Activated naive CD8-positive, alpha-beta T cell treated with anti-CD3 and anti-CD28 coated beads for 36 hours (primary cell): Measurements from ENCODE around the gene MST1. TPM values are rescaled to one million over a fixed set of nuclear protein-coding genes. Genes with fewer than 3 reads are reported as not detected.

Source experiments
- DNase-seq: peaks from one replicate; pipeline ENCODE4 v3.0.0; 2021
- H3K27ac Mint-ChIP-seq: one replicate; pipeline ENCODE4 v1.8.0; 2022; ENCODE audit warnings: mild to moderate bottlenecking, moderate library complexity, mixed read lengths
- H3K27me3 Mint-ChIP-seq: one replicate; pipeline ENCODE4 v1.8.0; 2022; ENCODE audit warnings: mild to moderate bottlenecking, mixed read lengths
- H3K36me3 Mint-ChIP-seq: one replicate; pipeline ENCODE4 v1.8.0; 2021; ENCODE audit warnings: mild to moderate bottlenecking, mixed read lengths
- H3K4me1 Mint-ChIP-seq: one replicate; pipeline ENCODE4 v1.8.0; 2021; ENCODE audit warnings: mixed read lengths
- H3K4me3 Mint-ChIP-seq: one replicate; pipeline ENCODE4 v1.8.0; 2022; ENCODE audit warnings: mild to moderate bottlenecking, moderate library complexity, mixed read lengths
- H3K9me3 Mint-ChIP-seq: one replicate; pipeline ENCODE4 v1.8.0; 2022; ENCODE audit warnings: mixed read lengths
- total RNA-seq, 2 experiments: library from RNA; stranded (reverse); gene quantifications; one replicate each; pipeline ENCODE4 v1.2.3, GENCODE V29; 2021

Gene MST1
- 1 to 10 TPM; 6.7 to 8.4 TPM for total RNA-seq

DNA sequence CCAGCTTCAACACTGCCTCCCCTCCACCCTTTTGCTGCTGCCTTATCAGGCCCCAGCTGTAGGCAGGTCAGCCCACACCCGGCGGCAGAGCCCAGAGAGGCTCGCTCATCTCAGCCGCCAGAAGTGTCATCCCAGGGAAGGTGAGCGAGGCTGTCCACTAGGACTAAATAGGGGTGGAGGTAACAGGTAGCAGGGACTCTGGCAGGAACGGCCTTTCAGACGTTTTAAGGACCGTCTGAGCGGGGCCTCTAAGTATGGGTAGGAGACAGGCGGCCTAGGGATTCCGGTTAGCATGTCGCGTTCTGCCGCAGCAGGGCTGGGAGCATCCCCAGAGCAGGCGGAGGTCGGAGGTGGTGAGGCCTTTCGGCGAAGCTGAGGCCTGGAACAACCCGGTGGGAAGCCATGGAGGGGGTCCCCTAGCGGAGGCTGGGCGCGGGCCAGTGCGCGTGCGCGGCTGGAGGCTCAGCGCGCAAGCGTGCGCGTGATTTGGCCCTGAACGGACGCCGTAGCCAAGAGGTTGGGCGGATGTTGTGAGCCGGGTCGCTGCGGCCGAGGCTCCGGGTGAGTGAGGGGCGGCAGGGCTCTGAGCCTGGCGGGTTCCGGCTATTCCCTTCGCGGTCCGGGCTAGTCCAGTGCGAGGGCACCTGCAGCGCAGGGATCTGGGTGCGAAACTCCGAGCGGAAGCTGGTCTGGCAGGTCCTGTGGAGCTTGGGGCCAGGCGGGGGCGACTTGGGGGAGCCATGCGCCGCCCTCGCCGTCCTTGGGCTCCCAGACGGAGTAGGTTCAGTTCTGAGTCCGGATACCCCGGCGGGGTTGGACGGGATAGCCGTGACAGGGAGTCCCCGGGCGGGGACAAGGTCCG, at the start of gene MST1, which contains the start of gene RNF123:
Gene MST1 (minus strand): TSS at position 429 of the 862 bp plus-strand sequence. CDS start 783 bp downstream, outside the sequence.
Gene RNF123 (plus strand): TSS at position 512 of the 862 bp plus-strand sequence. CDS start 1,609 bp downstream, outside the sequence.
- Mint-ChIP-seq H3K4me3 (peak within 1 kb of the TSS; percentile 98), H3K27me3 (peaks cover 4% of the 10 kb centered on the region), H3K4me1 (peaks cover 23% of the 10 kb centered on the region), H3K9me3 (no peaks in the 10 kb centered on the region), H3K27ac (peak within 1 kb of the TSS; percentile 90), H3K36me3 (no peaks in the 10 kb centered on the region)
- peak; percentile 94 for DNase-seq

DNA sequence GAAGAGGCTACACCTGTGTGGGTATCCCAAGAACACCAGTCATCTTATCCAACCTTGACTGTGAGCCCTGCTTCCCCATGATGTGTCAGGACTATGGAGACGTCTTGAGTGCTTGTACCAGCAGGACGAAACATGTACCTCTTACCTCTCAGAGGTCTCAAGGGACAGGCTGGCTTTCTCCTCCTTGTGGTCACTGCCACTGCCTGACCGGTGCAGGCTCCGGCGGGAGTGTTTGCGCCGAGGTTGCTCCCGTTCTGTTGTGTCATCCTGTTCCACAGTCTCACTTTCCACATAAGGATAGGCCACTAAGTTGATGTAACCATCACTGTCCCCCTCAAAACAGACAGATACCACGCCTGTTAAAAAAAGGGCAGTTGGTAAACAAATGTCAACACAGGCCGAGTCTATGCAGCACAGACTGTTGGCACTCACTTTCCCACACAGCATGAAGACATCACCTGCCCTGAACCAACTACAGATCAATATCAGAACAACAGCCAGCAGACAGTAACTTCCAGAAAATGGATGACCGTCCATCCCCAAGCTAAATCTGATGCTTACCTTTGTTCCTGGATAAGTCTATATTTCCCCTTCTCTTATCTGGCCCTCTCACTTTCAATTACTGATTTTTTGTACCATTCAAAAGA, 48.9 kb upstream of the MST1 start:
- H3K9me3 Mint-ChIP-seq: no peaks in the 10 kb centered on the region
- peaks cover 3% of the 10 kb centered on the region for H3K4me1 Mint-ChIP-seq
- H3K4me3 Mint-ChIP-seq: no peak overlapping the region
- DNase-seq: no peak
- H3K27ac Mint-ChIP-seq: no peak overlapping the region
- H3K36me3 Mint-ChIP-seq: peaks cover 25% of the 10 kb centered on the region
- H3K27me3 Mint-ChIP-seq: no peaks in the 10 kb centered on the region

DNA sequence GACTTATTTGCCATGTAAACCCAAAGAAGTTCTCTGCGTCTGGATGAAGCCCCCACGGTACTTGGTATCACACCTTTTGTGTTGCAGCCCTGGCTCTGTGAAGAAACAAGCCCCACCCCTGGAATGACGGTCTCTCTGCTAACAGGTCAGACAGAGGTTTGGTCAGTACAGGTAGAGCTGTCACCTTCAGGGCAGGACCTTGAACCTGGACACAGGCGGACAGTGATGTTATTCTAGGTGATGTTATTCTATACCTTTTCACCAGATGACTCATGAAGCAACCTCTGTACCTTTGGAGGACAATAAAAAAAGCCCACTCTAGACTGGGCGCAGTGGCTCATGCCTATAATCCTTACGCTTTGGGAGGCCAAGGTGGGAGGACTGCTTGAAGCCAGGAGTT, 45.5 kb upstream of the MST1 start:
- Mint-ChIP-seq H3K27me3 (no peaks in the 10 kb centered on the region), H3K4me1 (peaks cover 3% of the 10 kb centered on the region), H3K27ac (no peak overlapping the region), H3K36me3 (peaks cover 27% of the 10 kb centered on the region), H3K9me3 (no peaks in the 10 kb centered on the region), H3K4me3 (no peak overlapping the region)
- DNase-seq: no peak

DNA sequence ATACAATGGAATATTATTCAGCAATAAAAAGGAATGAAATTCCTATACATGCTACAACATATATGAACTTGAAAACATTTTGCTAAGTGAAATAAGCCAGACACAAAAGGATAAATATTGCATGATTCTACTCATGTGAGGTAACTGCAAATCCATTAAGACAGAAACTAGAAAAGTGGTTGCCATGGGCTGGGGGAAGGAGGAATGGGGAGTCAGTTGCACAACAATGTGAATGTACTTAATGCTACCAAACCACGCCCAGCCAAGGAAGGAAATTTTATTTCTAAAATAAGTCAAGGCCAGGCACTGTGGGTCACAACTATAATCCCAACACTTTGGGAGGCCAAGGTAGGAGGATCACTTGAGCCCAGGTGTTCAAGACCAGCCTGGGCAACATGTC, 44.3 kb upstream of the MST1 start:
- H3K4me3 Mint-ChIP-seq: no peak overlapping the region
- H3K27ac Mint-ChIP-seq: no peak overlapping the region
- H3K36me3 Mint-ChIP-seq: peaks cover 25% of the 10 kb centered on the region
- no peak for DNase-seq
- H3K4me1 Mint-ChIP-seq: peaks cover under 1% of the 10 kb centered on the region
- H3K9me3 Mint-ChIP-seq: no peaks in the 10 kb centered on the region
- H3K27me3 Mint-ChIP-seq: no peaks in the 10 kb centered on the region

DNA sequence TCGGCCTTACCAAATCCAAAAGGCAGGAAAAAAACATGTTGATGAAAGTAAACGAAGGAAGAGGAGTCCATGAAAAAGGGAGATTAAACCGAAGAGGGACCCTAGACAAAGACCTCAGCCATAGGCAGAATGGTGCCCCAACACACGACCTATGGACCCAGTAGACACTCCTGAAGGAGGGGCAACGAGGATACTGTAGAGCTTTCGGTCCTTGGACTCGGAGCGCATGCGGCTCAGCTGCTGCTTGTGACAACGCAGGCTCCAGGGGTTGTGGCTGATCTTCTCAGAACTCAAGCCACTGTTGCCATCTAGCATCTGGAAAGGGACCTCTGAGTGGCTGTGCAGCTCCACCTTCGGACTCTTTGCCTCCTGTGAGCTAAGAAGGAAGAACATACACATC, 43.3 kb upstream of the MST1 start:
- no peak overlapping the region for H3K27ac Mint-ChIP-seq
- H3K4me1 Mint-ChIP-seq: no peaks in the 10 kb centered on the region
- peaks cover 15% of the 10 kb centered on the region for H3K36me3 Mint-ChIP-seq
- no peaks in the 10 kb centered on the region for H3K27me3 Mint-ChIP-seq
- no peaks in the 10 kb centered on the region for H3K9me3 Mint-ChIP-seq
- no peak for DNase-seq
- H3K4me3 Mint-ChIP-seq: no peak overlapping the region

DNA sequence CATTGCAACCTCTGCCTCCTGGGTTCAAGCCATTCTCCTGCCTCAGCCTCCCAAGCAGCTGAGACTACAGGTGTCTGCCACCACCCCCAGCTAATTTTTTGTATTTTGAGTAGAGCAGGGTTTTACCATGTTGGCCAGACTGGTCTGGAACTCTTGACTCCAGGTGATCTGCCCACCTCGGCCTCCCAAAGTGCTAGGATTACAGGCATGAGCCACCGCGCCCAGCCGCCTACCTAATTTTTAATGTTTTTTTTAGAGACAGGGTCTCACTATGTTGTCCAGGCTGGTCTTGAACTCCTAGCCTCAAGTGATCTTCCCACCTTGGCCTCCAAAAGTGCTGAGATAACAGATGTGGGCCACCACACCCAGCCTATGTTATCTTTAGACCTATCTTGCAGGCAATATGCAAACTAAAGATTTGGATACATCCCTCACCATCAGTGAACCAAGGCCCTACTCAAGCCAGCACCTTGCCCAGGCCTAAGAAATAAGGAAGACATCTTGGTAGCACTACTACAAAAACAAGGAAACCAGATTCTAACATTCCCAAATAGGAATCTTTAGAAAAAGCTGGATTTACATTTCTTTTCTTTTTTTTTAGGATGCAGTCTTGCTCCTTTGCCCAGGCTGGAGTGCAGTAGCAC, 40.8 kb upstream of the MST1 start:
- Mint-ChIP-seq H3K27ac (no peak overlapping the region), H3K36me3 (peaks cover 4% of the 10 kb centered on the region), H3K4me1 (no peaks in the 10 kb centered on the region), H3K4me3 (no peak overlapping the region), H3K27me3 (no peaks in the 10 kb centered on the region), H3K9me3 (no peaks in the 10 kb centered on the region)
- no peak for DNase-seq

DNA sequence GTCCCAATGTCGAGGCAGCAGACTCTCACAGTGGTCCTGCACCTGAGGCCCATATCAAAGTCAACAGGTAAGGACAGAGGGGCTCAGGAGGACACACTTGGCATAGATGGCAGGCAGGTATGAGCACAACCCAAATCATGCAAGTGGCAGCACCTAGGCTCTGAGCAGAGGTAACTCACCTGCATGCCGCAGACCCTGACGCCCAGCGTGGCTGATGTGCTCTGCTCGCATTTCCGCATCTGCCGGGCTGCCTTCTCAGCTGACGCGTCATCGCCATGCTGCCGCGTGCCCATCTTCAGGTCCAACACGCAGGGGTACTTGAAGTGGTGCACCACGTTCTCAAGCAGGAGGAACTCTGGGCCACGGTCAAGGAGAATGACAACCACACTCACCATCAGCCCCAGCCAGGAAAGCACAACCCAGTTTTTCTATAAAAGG, 38.7 kb upstream of the MST1 start:
- Mint-ChIP-seq H3K4me1 (peaks cover 6% of the 10 kb centered on the region), H3K4me3 (no peak overlapping the region), H3K9me3 (no peaks in the 10 kb centered on the region), H3K36me3 (peaks cover 7% of the 10 kb centered on the region), H3K27ac (no peak overlapping the region), H3K27me3 (no peaks in the 10 kb centered on the region)
- DNase-seq: no peak

DNA sequence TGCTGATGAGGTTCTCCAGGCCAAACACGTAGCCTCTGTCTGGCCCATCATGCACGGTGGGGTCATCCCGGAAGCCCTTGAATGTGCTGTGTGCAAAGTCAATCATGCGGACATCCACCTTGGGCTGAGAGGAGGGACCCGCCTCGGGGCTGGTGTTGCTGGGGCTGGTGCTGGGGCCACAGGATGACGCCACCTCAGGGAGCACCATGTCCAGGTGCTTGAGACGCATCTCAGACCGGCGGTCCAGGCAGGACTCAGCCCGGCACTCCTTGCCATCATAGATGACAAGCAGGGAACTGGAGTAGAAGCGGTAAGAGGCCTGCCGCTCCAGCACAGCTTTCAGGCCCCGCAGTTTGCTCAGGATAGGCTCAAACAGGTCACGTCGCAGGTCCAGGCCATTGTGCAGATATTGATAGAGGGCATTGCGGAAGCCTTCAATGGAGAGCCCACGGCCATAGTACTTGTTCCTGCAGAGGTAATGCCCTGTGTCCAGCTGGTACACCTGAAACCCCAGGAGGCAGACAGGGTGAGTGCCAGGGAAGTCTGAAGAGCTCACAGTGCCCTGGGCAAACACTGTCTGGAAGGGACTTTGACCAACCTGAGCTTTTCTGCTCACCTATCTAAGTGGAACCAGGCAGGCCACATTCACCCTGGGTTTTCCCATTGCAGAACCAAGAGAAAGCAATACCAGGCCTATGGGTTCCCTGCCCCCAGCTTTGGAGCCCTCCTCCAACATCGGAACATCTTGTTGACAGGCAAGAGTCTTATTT, 38.1 kb upstream of the MST1 start:
- DNase-seq: no peak
- Mint-ChIP-seq H3K4me1 (peaks cover 11% of the 10 kb centered on the region), H3K36me3 (peaks cover 9% of the 10 kb centered on the region), H3K4me3 (no peak overlapping the region), H3K27ac (no peak overlapping the region), H3K27me3 (no peaks in the 10 kb centered on the region), H3K9me3 (no peaks in the 10 kb centered on the region)

DNA sequence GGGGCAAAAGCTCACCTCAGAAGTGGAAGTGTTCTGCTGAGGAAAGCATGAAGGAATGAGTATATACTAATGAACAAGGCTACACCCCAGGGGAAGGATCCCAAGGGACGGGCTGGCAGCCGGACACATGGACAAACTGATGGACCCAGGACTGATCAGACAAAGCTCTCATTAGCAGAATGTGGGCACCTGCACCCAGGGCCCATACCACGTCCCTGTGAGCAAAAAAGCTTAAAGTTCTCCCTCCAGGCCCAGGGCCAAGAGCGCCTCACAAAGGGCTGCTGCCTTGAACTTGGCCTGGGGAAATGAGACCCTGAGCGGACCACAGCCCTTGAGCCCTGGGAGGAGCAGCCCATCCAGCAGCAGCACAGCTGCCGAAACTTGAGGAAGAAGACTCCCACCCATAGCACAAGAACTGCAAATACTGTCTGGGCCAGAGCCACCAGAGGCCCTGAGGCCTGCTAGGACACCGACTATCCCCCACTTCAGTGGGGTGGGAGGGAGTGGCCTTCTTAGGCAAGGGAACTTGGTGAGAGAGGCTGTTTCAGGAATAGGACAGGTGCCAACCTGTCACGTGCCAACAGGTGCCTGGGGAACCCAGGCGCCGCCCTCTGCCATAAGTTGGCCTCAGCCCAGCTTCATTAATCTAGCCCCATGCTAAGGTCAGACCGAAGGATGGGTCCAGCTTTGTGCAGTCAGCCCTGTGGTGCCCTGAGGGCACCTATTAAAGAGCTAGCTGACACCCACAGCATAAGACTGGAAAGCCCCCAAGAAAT, 36.8 kb upstream of the MST1 start:
- Mint-ChIP-seq H3K27ac (peak overlapping the region; percentile 63), H3K4me3 (no peak overlapping the region)

DNA sequence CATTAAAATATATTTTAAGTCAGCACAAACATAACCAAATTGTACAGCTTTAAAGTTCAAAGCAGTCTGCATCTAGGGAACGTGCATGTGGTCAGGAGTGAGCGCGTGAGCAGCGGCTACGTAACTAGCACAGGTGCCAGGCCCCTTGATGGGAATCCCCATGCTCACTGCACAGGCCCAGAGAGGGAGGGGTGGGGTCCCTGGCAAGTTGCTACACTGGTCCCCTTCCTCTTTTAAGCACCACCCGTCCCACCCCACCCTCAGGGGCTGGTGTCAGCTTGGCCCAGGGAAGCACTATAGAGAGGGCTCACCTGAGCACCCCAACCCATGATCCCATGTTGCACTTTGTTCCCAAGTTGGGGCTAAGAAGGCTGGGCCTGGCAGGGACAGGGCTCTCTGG, 35.3 kb upstream of the MST1 start:
- H3K36me3 Mint-ChIP-seq: peaks cover 17% of the 10 kb centered on the region
- H3K9me3 Mint-ChIP-seq: no peaks in the 10 kb centered on the region
- H3K4me1 Mint-ChIP-seq: peaks cover 17% of the 10 kb centered on the region
- peak overlapping the region; percentile 98 for H3K27ac Mint-ChIP-seq
- H3K4me3 Mint-ChIP-seq: peak overlapping the region; percentile 96
- DNase-seq: peak; percentile 41
- no peaks in the 10 kb centered on the region for H3K27me3 Mint-ChIP-seq

More for the DNA sequence above, 36.8 kb upstream of the MST1 start:
- Mint-ChIP-seq H3K4me1 (peaks cover 15% of the 10 kb centered on the region), H3K27me3 (no peaks in the 10 kb centered on the region), H3K9me3 (no peaks in the 10 kb centered on the region), H3K36me3 (peaks cover 11% of the 10 kb centered on the region)
- no peak for DNase-seq

DNA sequence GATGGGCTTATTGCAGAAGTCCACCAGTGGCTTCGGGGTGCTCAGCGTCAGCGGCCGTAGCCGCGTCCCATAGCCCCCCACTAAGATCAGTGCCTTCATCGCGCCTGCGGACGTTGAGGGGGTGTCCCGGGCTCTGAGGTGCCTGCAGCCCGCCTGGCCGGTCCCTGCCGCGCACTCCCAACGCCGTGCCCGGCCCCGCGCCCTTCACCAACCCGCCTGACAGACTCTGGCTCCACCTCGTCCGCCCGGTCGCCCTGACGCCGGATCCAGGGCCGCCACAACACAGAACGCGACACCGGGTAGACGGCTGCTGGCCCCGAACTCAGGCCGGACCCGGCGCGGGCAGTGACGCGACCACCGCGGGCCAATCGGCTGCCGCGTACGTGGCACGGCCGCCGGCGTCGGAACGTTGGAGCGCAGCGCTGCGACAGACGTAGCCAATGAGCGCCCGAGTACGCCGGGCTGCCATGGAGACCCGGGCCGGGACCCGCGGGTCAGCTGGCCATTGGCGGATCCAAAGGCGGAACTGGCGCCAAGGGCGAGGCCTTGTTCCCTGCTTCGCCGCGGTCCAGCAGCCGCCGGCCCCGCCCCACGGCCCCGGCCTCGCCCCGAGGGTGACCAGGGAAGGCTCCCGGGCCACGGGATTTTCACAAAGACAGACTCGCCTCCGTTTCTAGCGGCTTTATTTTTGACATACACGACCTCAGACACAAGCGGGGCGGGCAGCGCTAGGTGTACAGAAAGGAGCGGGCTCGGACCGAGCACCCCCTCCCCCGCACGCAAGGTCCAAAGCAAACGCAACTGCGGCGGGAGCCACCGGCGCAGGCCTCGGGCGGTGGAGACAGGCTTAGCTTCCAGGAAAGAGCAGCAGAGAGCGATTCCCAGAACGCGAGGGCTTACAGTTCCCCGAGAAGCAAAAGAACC, 34.6 kb upstream of the MST1 start, which contains the start of gene GMPPB:
Gene GMPPB (minus strand): TSS at position 324 of the 924 bp plus-strand sequence. CDS start 225 bp downstream, at position 99.
- H3K9me3 Mint-ChIP-seq: no peaks in the 10 kb centered on the region

DNA sequence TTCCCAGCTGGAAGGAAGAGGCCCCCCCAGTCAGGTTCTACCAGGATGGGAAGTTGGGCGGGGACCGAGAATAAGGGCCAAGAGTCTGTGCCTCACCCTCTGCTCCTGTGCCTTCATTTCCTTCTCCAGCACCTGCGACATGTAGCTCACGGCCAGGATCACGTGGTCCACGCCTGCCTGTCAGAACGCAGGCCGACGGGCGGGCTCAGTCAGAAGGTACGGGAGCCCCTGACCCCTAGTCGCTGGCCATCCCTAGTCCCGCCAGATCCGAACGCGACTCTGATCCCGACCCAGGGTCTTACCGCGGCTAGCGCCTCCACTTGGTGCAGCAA, 34.0 kb upstream of the MST1 start:
- peak; percentile 70 for DNase-seq
- peak overlapping the region; percentile 98 for H3K27ac Mint-ChIP-seq
- H3K9me3 Mint-ChIP-seq: no peaks in the 10 kb centered on the region
- peaks cover 29% of the 10 kb centered on the region for H3K4me1 Mint-ChIP-seq
- peaks cover 2% of the 10 kb centered on the region for H3K27me3 Mint-ChIP-seq
- peaks cover 22% of the 10 kb centered on the region for H3K36me3 Mint-ChIP-seq
- peak overlapping the region; percentile 96 for H3K4me3 Mint-ChIP-seq

More for the DNA sequence above, 34.6 kb upstream of the MST1 start, which contains the start of gene GMPPB:
- Mint-ChIP-seq H3K36me3 (peaks cover 17% of the 10 kb centered on the region), H3K4me3 (peak within 1 kb of the TSS; percentile 96), H3K4me1 (peaks cover 24% of the 10 kb centered on the region), H3K27me3 (no peaks in the 10 kb centered on the region), H3K27ac (peak within 1 kb of the TSS; percentile 98)
- DNase-seq: peak; percentile 97

DNA sequence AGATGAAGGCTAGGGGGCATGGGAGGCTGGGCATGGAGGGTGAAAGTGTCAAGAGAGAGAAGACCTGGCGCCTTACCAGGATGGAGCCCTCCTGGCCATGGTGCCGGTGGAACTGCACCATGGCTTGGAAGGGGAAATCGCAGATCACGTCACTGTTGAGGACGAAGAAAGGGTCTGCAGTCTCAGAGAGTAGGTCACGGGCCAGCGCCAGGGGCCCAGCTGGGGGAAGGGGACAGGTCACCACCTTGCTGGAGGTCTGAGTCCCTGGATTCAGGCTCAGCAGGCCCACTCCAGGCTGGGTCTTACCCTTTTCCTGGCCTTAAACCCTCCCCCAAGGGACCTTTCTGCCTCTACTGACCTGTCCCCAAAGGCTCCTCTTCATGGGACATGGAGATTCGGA, 33.6 kb upstream of the MST1 start:
- Mint-ChIP-seq H3K4me1 (peaks cover 29% of the 10 kb centered on the region), H3K27me3 (peaks cover 2% of the 10 kb centered on the region), H3K36me3 (peaks cover 22% of the 10 kb centered on the region), H3K27ac (peak overlapping the region; percentile 98), H3K4me3 (peak overlapping the region; percentile 96), H3K9me3 (no peaks in the 10 kb centered on the region)
- DNase-seq: no peak
